HG02852 (cell line): ENCODE measurements around the gene APOL2.
"Not testable (repeated sequence)": the region's sequence is repeated elsewhere in the genome, so short reads cannot be mapped to it uniquely, and the experiment has no call there.

Experiments used
- ATAC-seq: cut with Tn5 transposase; IDR thresholded peaks from one replicate; pipeline ENCODE4 v1.9.1; 2021; ENCODE audit warnings: mild to moderate bottlenecking, moderate library complexity; ENCODE audit not compliant: unreplicated experiment

The APOL2 gene

GRCh38 chr22:36225333-36225922 lies 13.9 kb downstream of the APOL2 start:
- no peak for ATAC-seq

- no peak for ATAC-seq
Measured at GRCh38 chr22:36224245-36224644, 15.1 kb downstream of the APOL2 start.

GRCh38 chr22:36223504-36223903 lies 15.8 kb downstream of the APOL2 start:
- ATAC-seq, result no peak

GRCh38 chr22:36222887-36223450 lies 16.4 kb downstream of the APOL2 start:
- ATAC-seq, result no peak

- ATAC-seq, result no peak
Measured at GRCh38 chr22:36221799-36222751, 17.3 kb downstream of the APOL2 start.

- ATAC-seq, result no peak
Measured at GRCh38 chr22:36220451-36220921, 18.8 kb downstream of the APOL2 start.

GRCh38 chr22:36218648-36219193 lies 20.6 kb downstream of the APOL2 start:
- no peak for ATAC-seq

- no peak for ATAC-seq
Measured at GRCh38 chr22:36215981-36216380, 23.3 kb downstream of the APOL2 start.

GRCh38 chr22:36213586-36213985 lies 25.7 kb downstream of the APOL2 start:
- ATAC-seq, result no peak

GRCh38 chr22:36212901-36213300 lies 26.4 kb downstream of the APOL2 start:
- no peak for ATAC-seq

GRCh38 chr22:36211237-36211861 lies 28.0 kb downstream of the APOL2 start:
- ATAC-seq, result no peak

- no peak for ATAC-seq
Measured at GRCh38 chr22:36210224-36210623, 29.1 kb downstream of the APOL2 start.

- ATAC-seq, result not testable (repeated sequence)
Measured at GRCh38 chr22:36209488-36209908, 29.8 kb downstream of the APOL2 start.

- ATAC-seq, result no peak
Measured at GRCh38 chr22:36208914-36209313, 30.4 kb downstream of the APOL2 start.

- ATAC-seq, result no peak
Measured at GRCh38 chr22:36208162-36208765, 31.1 kb downstream of the APOL2 start.

GRCh38 chr22:36206255-36206654 lies 33.1 kb downstream of the APOL2 start:
- no peak for ATAC-seq

- not testable (repeated sequence) for ATAC-seq
Measured at GRCh38 chr22:36205573-36205972, 33.8 kb downstream of the APOL2 start.

- no peak for ATAC-seq
Measured at GRCh38 chr22:36204632-36205015, 34.7 kb downstream of the APOL2 start.

GRCh38 chr22:36204001-36204631 lies 35.2 kb downstream of the APOL2 start:
- no peak for ATAC-seq

GRCh38 chr22:36203441-36203840 lies 35.9 kb downstream of the APOL2 start:
- ATAC-seq, result not testable (repeated sequence)
